ENCODE data around the gene SOS2.

SOS2 gene

GRCh38 chr14:50231475-50232275 is at the start of gene SOS2:
TSS of gene SOS2 (minus strand) at chr14:50231578. CDS start at chr14:50231283, 295 bp downstream.
- Mint-ChIP-seq H3K4me3 (peak within 1 kb of the TSS; percentile 86 to 95), H3K27ac (peak within 1 kb of the TSS; percentile 99 to 100), H3K4me1 (peaks cover 45% of the 10 kb centered on the region), H3K9me3 (no peaks in the 10 kb centered on the region), H3K27me3 (no peaks in the 10 kb centered on the region)
- peak; percentile 85 to 88 for DNase-seq
- peak; percentile 85 for ATAC-seq

- no peak overlapping the region for H3K4me3 Mint-ChIP-seq
- DNase-seq, result no peak
- H3K27me3 Mint-ChIP-seq, result no peaks in the 10 kb centered on the region
- H3K27ac Mint-ChIP-seq, result no peak overlapping the region
- ATAC-seq, result no peak
- no peaks in the 10 kb centered on the region for H3K4me1 Mint-ChIP-seq
- H3K9me3 Mint-ChIP-seq, result no peaks in the 10 kb centered on the region
These were observed 41.1 kb upstream of the SOS2 start for GRCh38 chr14:50272498-50272897.

- DNase-seq, result no peak
- Mint-ChIP-seq H3K4me1 (no peaks in the 10 kb centered on the region), H3K27me3 (no peaks in the 10 kb centered on the region), H3K27ac (no peak overlapping the region), H3K4me3 (no peak overlapping the region), H3K9me3 (no peaks in the 10 kb centered on the region)
- no peak for ATAC-seq
These were observed 39.6 kb upstream of the SOS2 start for GRCh38 chr14:50270932-50271331.

- H3K4me3 Mint-ChIP-seq, result no peak overlapping the region
- H3K27me3 Mint-ChIP-seq, result no peaks in the 10 kb centered on the region
- DNase-seq (no peak), ATAC-seq (no peak)
- no peaks in the 10 kb centered on the region for H3K9me3 Mint-ChIP-seq
- no peak overlapping the region for H3K27ac Mint-ChIP-seq
- no peaks in the 10 kb centered on the region for H3K4me1 Mint-ChIP-seq
These were observed 33.7 kb upstream of the SOS2 start for GRCh38 chr14:50265029-50265428.

- ATAC-seq, result no peak
- H3K4me3 Mint-ChIP-seq, result no peak overlapping the region
- H3K9me3 Mint-ChIP-seq, result no peaks in the 10 kb centered on the region
- no peaks in the 10 kb centered on the region for H3K27me3 Mint-ChIP-seq
- DNase-seq, result no peak
- H3K27ac Mint-ChIP-seq, result no peak overlapping the region
- H3K4me1 Mint-ChIP-seq, result no peaks in the 10 kb centered on the region
These were observed 31.9 kb upstream of the SOS2 start for GRCh38 chr14:50263321-50263720.

- Mint-ChIP-seq H3K27ac (no peak overlapping the region), H3K4me1 (no peaks in the 10 kb centered on the region), H3K9me3 (no peaks in the 10 kb centered on the region), H3K27me3 (no peaks in the 10 kb centered on the region), H3K4me3 (no peak overlapping the region)
- ATAC-seq (no peak), DNase-seq (no peak)
These were observed 31.5 kb upstream of the SOS2 start for GRCh38 chr14:50262865-50263264.

GRCh38 chr14:50260511-50260910 is 29.1 kb upstream of the SOS2 start:
- no peaks in the 10 kb centered on the region for H3K9me3 Mint-ChIP-seq
- peak; percentile 11 to 18 for DNase-seq
- no peak overlapping the region for H3K4me3 Mint-ChIP-seq
- H3K4me1 Mint-ChIP-seq, result no peaks in the 10 kb centered on the region
- no peak overlapping the region for H3K27ac Mint-ChIP-seq
- H3K27me3 Mint-ChIP-seq, result no peaks in the 10 kb centered on the region
- ATAC-seq, result peak; percentile 68

GRCh38 chr14:50260072-50260471 is 28.7 kb upstream of the SOS2 start:
- no peak for ATAC-seq
- DNase-seq, result no peak
- no peaks in the 10 kb centered on the region for H3K27me3 Mint-ChIP-seq
- no peak overlapping the region for H3K27ac Mint-ChIP-seq
- H3K4me1 Mint-ChIP-seq, result no peaks in the 10 kb centered on the region
- H3K4me3 Mint-ChIP-seq, result no peak overlapping the region
- no peaks in the 10 kb centered on the region for H3K9me3 Mint-ChIP-seq

- Mint-ChIP-seq H3K27me3 (no peaks in the 10 kb centered on the region), H3K27ac (peak overlapping the region in 1 of 2 donors; percentile 61), H3K9me3 (no peaks in the 10 kb centered on the region), H3K4me3 (no peak overlapping the region), H3K4me1 (no peaks in the 10 kb centered on the region)
- DNase-seq (no peak), ATAC-seq (no peak)
These were observed 26.4 kb upstream of the SOS2 start for GRCh38 chr14:50257732-50258131.

GRCh38 chr14:50254248-50254647 is 22.9 kb upstream of the SOS2 start:
- Mint-ChIP-seq H3K4me1 (no peaks in the 10 kb centered on the region), H3K27ac (no peak overlapping the region), H3K27me3 (no peaks in the 10 kb centered on the region), H3K4me3 (no peak overlapping the region), H3K9me3 (no peaks in the 10 kb centered on the region)
- DNase-seq (no peak), ATAC-seq (no peak)

- Mint-ChIP-seq H3K4me3 (no peak overlapping the region), H3K9me3 (no peaks in the 10 kb centered on the region), H3K4me1 (no peaks in the 10 kb centered on the region), H3K27ac (no peak overlapping the region), H3K27me3 (no peaks in the 10 kb centered on the region)
- no peak for DNase-seq
- ATAC-seq, result no peak
These were observed 17.9 kb upstream of the SOS2 start for GRCh38 chr14:50249136-50249775.

- Mint-ChIP-seq H3K9me3 (no peaks in the 10 kb centered on the region), H3K27me3 (no peaks in the 10 kb centered on the region), H3K4me3 (no peak overlapping the region), H3K27ac (no peak overlapping the region), H3K4me1 (no peaks in the 10 kb centered on the region)
- DNase-seq (no peak), ATAC-seq (no peak)
These were observed 15.9 kb upstream of the SOS2 start for GRCh38 chr14:50247245-50247644.

- DNase-seq (no peak), ATAC-seq (no peak)
- H3K4me3 Mint-ChIP-seq, result no peak overlapping the region
- no peaks in the 10 kb centered on the region for H3K9me3 Mint-ChIP-seq
- H3K27me3 Mint-ChIP-seq, result no peaks in the 10 kb centered on the region
- peak overlapping the region in 1 of 2 donors; percentile 15 for H3K27ac Mint-ChIP-seq
- H3K4me1 Mint-ChIP-seq, result no peaks in the 10 kb centered on the region
These were observed 11.4 kb upstream of the SOS2 start for GRCh38 chr14:50242566-50243310.

- Mint-ChIP-seq H3K4me3 (no peak overlapping the region), H3K4me1 (no peaks in the 10 kb centered on the region), H3K9me3 (no peaks in the 10 kb centered on the region), H3K27ac (no peak overlapping the region), H3K27me3 (no peaks in the 10 kb centered on the region)
- ATAC-seq (no peak), DNase-seq (no peak)
These were observed 10.7 kb upstream of the SOS2 start for GRCh38 chr14:50242096-50242495.

- DNase-seq (no peak), ATAC-seq (no peak)
- Mint-ChIP-seq H3K9me3 (no peaks in the 10 kb centered on the region), H3K4me3 (no peak overlapping the region), H3K4me1 (peaks cover 12% of the 10 kb centered on the region), H3K27ac (no peak overlapping the region), H3K27me3 (no peaks in the 10 kb centered on the region)
These were observed 6.0 kb upstream of the SOS2 start for GRCh38 chr14:50237427-50237826.

- Mint-ChIP-seq H3K27me3 (no peaks in the 10 kb centered on the region), H3K4me3 (peak overlapping the region; percentile 24 to 32), H3K27ac (peak overlapping the region; percentile 84 to 92), H3K9me3 (no peaks in the 10 kb centered on the region), H3K4me1 (peaks cover 30% of the 10 kb centered on the region)
- DNase-seq, result no peak
- no peak for ATAC-seq
These were observed 2.5 kb upstream of the SOS2 start for GRCh38 chr14:50233951-50234250.
